WTC11 (cell line): ENCODE data around the gene MVP. TPM values are rescaled to one million over a fixed set of nuclear protein-coding genes. Genes with fewer than 3 reads are reported as not detected.

Experiments used
- AR ChIP-seq: fragments of 250-450 bp; sonication (Bioruptor Pico); IDR thresholded peaks from 2 replicates; pipeline ENCODE4 v1.9.0; 2021; ENCODE audit warnings: mild to moderate bottlenecking
- CBFB ChIP-seq: sonication (generic); formaldehyde crosslinking; IDR thresholded peaks from 2 replicates; pipeline ENCODE4 v1.8.1; 2022; ENCODE audit warnings: mild to moderate bottlenecking, low read depth, missing genetic modification reagents
- CDX4 ChIP-seq: fragments of 250-450 bp; sonication (Bioruptor Pico); IDR thresholded peaks from 2 replicates; pipeline ENCODE4 v1.9.0; 2021; ENCODE audit warnings: moderate library complexity, mild to moderate bottlenecking, inconsistent platforms, borderline replicate concordance
- CTCF ChIP-seq: fragments of 200-600 bp; IDR thresholded peaks from 2 replicates; pipeline ENCODE4 v1.8.0; 2022; ENCODE audit warnings: antibody characterized with exemption
- E2F1 ChIP-seq: sonication (generic); formaldehyde crosslinking; IDR thresholded peaks from 2 replicates; pipeline ENCODE4 v1.8.0; 2022; ENCODE audit warnings: mild to moderate bottlenecking, missing genetic modification reagents
- E2F5 ChIP-seq: sonication (generic); formaldehyde crosslinking; IDR thresholded peaks from 2 replicates; pipeline ENCODE4 v1.8.1; 2022; ENCODE audit warnings: mild to moderate bottlenecking, moderate library complexity, missing genetic modification reagents
- ESRRA ChIP-seq: sonication (generic); formaldehyde crosslinking; IDR thresholded peaks from 2 replicates; pipeline ENCODE4 v1.8.1; 2022; ENCODE audit warnings: mild to moderate bottlenecking, missing genetic modification reagents, borderline replicate concordance
- FOXK1 ChIP-seq: sonication (generic); formaldehyde crosslinking; IDR thresholded peaks from 2 replicates; pipeline ENCODE4 v1.8.0; 2022; ENCODE audit warnings: mild to moderate bottlenecking, moderate library complexity, missing genetic modification reagents
- GTF2I ChIP-seq: fragments of 250-450 bp; sonication (Bioruptor Pico); conservative IDR thresholded peaks from 2 replicates; pipeline ENCODE4 v1.4.0; 2021; ENCODE audit warnings: mild to moderate bottlenecking
- IRF2 ChIP-seq: sonication (generic); formaldehyde crosslinking; IDR thresholded peaks from 2 replicates; pipeline ENCODE4 v1.8.0; 2022; ENCODE audit warnings: low read depth, missing genetic modification reagents, borderline replicate concordance
- JUN ChIP-seq: sonication (generic); formaldehyde crosslinking; IDR thresholded peaks from 2 replicates; pipeline ENCODE4 v1.8.0; 2023; ENCODE audit warnings: mild to moderate bottlenecking, missing genetic modification reagents
- KAT7 ChIP-seq: sonication (generic); formaldehyde crosslinking; IDR thresholded peaks from 2 replicates; pipeline ENCODE4 v1.8.1; 2023; ENCODE audit warnings: missing genetic modification reagents, mild to moderate bottlenecking, borderline replicate concordance
- MAX ChIP-seq: sonication (generic); formaldehyde crosslinking; IDR thresholded peaks from 2 replicates; pipeline ENCODE4 v1.8.0; 2022; ENCODE audit warnings: mild to moderate bottlenecking, missing genetic modification reagents
- NR1H2 ChIP-seq: sonication (generic); formaldehyde crosslinking; IDR thresholded peaks from 2 replicates; pipeline ENCODE4 v1.9.0; 2021; ENCODE audit warnings: mild to moderate bottlenecking, moderate library complexity, missing genetic modification reagents
- PREB ChIP-seq: sonication (generic); formaldehyde crosslinking; IDR thresholded peaks from 2 replicates; pipeline ENCODE4 v1.8.1; 2022; ENCODE audit warnings: mild to moderate bottlenecking, missing genetic modification reagents, moderate library complexity, borderline replicate concordance
- SMAD4 ChIP-seq: sonication (generic); formaldehyde crosslinking; IDR thresholded peaks from 2 replicates; pipeline ENCODE4 v1.8.0; 2022; ENCODE audit warnings: mild to moderate bottlenecking, missing genetic modification reagents
- STAT6 ChIP-seq: sonication (generic); formaldehyde crosslinking; conservative IDR thresholded peaks from 2 replicates; pipeline ENCODE4 v1.8.1; 2023; ENCODE audit warnings: mild to moderate bottlenecking, low read depth, missing genetic modification reagents, moderate library complexity
- TCF7 ChIP-seq: sonication (generic); formaldehyde crosslinking; IDR thresholded peaks from 2 replicates; pipeline ENCODE4 v1.8.0; 2022; ENCODE audit warnings: mild to moderate bottlenecking, low read depth, missing genetic modification reagents, moderate library complexity
- TP53 ChIP-seq: sonication (generic); formaldehyde crosslinking; IDR thresholded peaks from 2 replicates; pipeline ENCODE4 v1.8.1; 2023; ENCODE audit warnings: mild to moderate bottlenecking, missing genetic modification reagents
- USF2 ChIP-seq: sonication (generic); formaldehyde crosslinking; IDR thresholded peaks from 2 replicates; pipeline ENCODE4 v1.8.1; 2023; ENCODE audit warnings: mild to moderate bottlenecking, missing genetic modification reagents, moderate library complexity
- ZNF138 ChIP-seq: sonication (generic); formaldehyde crosslinking; conservative IDR thresholded peaks from 2 replicates; pipeline ENCODE4 v1.8.1; 2022; ENCODE audit warnings: mild to moderate bottlenecking, moderate library complexity, missing genetic modification reagents
- ZNF317 ChIP-seq: sonication (generic); formaldehyde crosslinking; IDR thresholded peaks from 2 replicates; pipeline ENCODE4 v1.8.1; 2023; ENCODE audit warnings: low read depth, mild to moderate bottlenecking, moderate library complexity, missing genetic modification reagents, borderline replicate concordance
- total RNA-seq: library from RNA; stranded (reverse); gene quantifications from 3 replicates; pipeline ENCODE4 v1.2.3, GENCODE V29; 2021

The MVP gene
- total RNA-seq, 1 experiment from 2014 or later, result 10.8 TPM

- TF ChIP-seq CTCF (no peak), NR1H2 (CRISPR knock-in tag) (no peak), USF2 (no peak), ZNF317 (CRISPR knock-in tag) (no peak), MAX (CRISPR knock-in tag) (peak; percentile 32; the same call in 1 of the 2 replicates), STAT6 (no peak), E2F5 (CRISPR knock-in tag) (no peak), TP53 (0 out of 2 replicates have a peak, but pooled peaks have one; percentile 10), CDX4 (no peak), SMAD4 (no peak), KAT7 (CRISPR knock-in tag) (no peak), IRF2 (CRISPR knock-in tag) (no peak), GTF2I (CRISPR knock-in tag) (no peak), AR (CRISPR knock-in tag) (no peak), JUN (CRISPR knock-in tag) (no peak), PREB (no peak), TCF7 (CRISPR knock-in tag) (no peak), CBFB (CRISPR knock-in tag) (no peak), ESRRA (no peak), ZNF138 (CRISPR knock-in tag) (no peak), FOXK1 (CRISPR knock-in tag) (no peak), E2F1 (CRISPR knock-in tag) (no peak)
Measured at GRCh38 chr16:29813644-29814562, 6.4 kb upstream of the MVP start (continued).
